Measurements from ENCODE around the gene MOSMO. TPM values are rescaled to one million over a fixed set of nuclear protein-coding genes. Genes with fewer than 3 reads are reported as not detected.
"Not testable (repeated sequence)": the region's sequence is repeated elsewhere in the genome, so short reads cannot be mapped to it uniquely, and the experiment has no call there.

Gene MOSMO
- total RNA-seq, 1 donor = 26.5 TPM

GRCh38 chr16:22001591-22001990, 6.3 kb upstream of the MOSMO start:
- H3K4me3 ChIP-seq (ENCODE audit: low read depth, low read length) = no peak overlapping the region

GRCh38 chr16:22002047-22002446, 5.9 kb upstream of the MOSMO start:
- not testable (repeated sequence) for DNase-seq (ENCODE audit: low read depth); H3K4me3 ChIP-seq (ENCODE audit: low read depth, low read length)

More at GRCh38 chr16:22001591-22001990, 6.3 kb upstream of the MOSMO start:
- DNase-seq (ENCODE audit: low read depth) = peak; percentile 65
- TF ChIP-seq, protein P1, sequence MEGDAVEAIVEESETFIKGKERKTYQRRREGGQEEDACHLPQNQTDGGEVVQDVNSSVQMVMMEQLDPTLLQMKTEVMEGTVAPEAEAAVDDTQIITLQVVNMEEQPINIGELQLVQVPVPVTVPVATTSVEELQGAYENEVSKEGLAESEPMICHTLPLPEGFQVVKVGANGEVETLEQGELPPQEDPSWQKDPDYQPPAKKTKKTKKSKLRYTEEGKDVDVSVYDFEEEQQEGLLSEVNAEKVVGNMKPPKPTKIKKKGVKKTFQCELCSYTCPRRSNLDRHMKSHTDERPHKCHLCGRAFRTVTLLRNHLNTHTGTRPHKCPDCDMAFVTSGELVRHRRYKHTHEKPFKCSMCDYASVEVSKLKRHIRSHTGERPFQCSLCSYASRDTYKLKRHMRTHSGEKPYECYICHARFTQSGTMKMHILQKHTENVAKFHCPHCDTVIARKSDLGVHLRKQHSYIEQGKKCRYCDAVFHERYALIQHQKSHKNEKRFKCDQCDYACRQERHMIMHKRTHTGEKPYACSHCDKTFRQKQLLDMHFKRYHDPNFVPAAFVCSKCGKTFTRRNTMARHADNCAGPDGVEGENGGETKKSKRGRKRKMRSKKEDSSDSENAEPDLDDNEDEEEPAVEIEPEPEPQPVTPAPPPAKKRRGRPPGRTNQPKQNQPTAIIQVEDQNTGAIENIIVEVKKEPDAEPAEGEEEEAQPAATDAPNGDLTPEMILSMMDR (IDR thresholded peaks at IDR 0.05; ENCODE audit: insufficient read depth, low read length) = no peak

DNA sequence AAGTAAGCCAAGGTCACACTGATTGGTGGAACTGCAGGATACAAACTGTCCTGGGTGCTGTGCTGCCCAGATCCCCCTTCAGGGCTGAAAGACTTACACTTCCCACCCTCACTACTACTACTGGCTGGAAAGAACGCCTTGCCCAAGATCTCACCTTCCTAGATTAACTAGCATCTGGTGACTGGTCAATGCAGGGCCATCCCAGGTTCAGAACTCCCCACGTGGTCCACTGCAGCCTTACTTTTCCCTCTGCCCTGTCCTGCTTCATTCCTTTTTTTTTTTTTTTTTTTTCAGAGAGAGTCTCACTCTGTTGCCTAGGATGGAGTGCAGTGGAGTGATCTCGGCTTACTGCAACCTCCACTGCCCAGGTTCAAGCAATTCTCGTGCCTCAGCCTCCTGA, 4.7 kb upstream of the MOSMO start:
- DNase-seq (ENCODE audit: low read depth) = no peak
- TF ChIP-seq, protein P1 (IDR thresholded peaks at IDR 0.05; ENCODE audit: insufficient read depth, low read length) = no peak

GRCh38 chr16:22004341-22004740, 3.6 kb upstream of the MOSMO start:
- TF ChIP-seq, protein P1 (IDR thresholded peaks at IDR 0.05; ENCODE audit: insufficient read depth, low read length) = no peak
- no peak overlapping the region for H3K4me3 ChIP-seq (ENCODE audit: low read depth, low read length)
- no peak for DNase-seq (ENCODE audit: low read depth)

More for the DNA sequence above, 4.7 kb upstream of the MOSMO start:
- H3K4me3 ChIP-seq (ENCODE audit: low read depth, low read length) = no peak overlapping the region

DNA sequence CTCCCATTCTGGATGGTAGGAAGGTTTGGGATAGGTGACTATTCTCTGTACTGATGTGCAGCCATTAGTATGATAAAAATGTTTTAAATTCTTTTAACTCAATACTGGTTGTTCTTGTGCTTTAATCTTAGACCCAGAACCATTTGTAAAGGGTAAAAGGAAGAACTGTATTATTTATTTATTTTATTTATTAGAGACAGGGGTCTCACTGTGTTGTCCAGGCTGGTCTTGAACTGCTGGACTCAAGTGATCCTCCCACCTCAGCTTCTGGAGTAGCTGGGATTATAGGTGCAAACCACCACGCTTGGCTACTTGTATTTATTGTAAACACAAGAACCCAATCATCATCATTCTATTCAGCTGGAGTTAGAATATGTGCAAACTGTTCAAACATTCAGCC, 2.2 kb upstream of the MOSMO start:
- DNase-seq (ENCODE audit: low read depth) = no peak
- no peak overlapping the region for H3K4me3 ChIP-seq (ENCODE audit: low read depth, low read length)
- TF ChIP-seq, protein P1 (IDR thresholded peaks at IDR 0.05; ENCODE audit: insufficient read depth, low read length) = no peak

- TF ChIP-seq, protein P1 (IDR thresholded peaks at IDR 0.05; ENCODE audit: insufficient read depth, low read length) = no peak
- H3K4me3 ChIP-seq (ENCODE audit: low read depth, low read length) = no peak overlapping the region
- no peak for DNase-seq (ENCODE audit: low read depth)
Observed at GRCh38 chr16:22006636-22007035, 1.3 kb upstream of the MOSMO start.

DNA sequence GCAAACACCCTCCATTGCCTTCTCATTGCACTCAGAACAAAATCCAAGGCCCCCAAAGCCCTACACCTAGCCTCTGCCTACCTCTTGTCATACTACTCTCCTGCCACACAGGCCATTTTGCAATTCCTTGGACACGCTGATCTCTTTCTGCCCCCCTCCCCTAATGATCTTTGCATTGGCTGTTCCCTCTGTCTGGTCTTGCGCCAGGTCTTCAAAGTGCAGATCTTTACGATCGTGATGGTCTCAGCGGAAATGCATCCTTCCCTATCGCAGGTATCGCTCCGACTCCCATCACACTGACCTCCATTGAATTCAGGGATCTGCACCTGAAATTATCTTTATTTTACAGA, 777 bp upstream of the MOSMO start:
- H3K4me3 ChIP-seq (ENCODE audit: low read depth, low read length) = peak overlapping the region; percentile 86
- TF ChIP-seq, protein P1 (IDR thresholded peaks at IDR 0.05; ENCODE audit: insufficient read depth, low read length) = no peak
- DNase-seq (ENCODE audit: low read depth) = no peak

All from fibroblast of the aortic adventitia (primary cell).